HG02943 (cell line): ENCODE results near the gene MGAT1.
"Not testable (repeated sequence)": the region's sequence is repeated elsewhere in the genome, so short reads cannot be mapped to it uniquely, and the experiment has no call there.

ENCODE experiments used
- ATAC-seq: cut with Tn5 transposase; IDR thresholded peaks from one replicate; pipeline ENCODE4 v1.9.1; 2021; ENCODE audit warnings: mild to moderate bottlenecking, low read depth, moderate library complexity; ENCODE audit not compliant: unreplicated experiment

The MGAT1 gene

GRCh38 chr5:180787711-180788431 lies 14.7 kb downstream of the MGAT1 start:
- no peak for ATAC-seq

- no peak for ATAC-seq
Observed at GRCh38 chr5:180786531-180787398, 15.8 kb downstream of the MGAT1 start.

GRCh38 chr5:180785794-180786221 lies 16.8 kb downstream of the MGAT1 start:
- no peak for ATAC-seq

GRCh38 chr5:180785121-180785781 lies 17.4 kb downstream of the MGAT1 start:
- no peak for ATAC-seq

GRCh38 chr5:180784497-180785097 lies 18.0 kb downstream of the MGAT1 start:
- no peak for ATAC-seq

- no peak for ATAC-seq
Observed at GRCh38 chr5:180783340-180784052, 19.1 kb downstream of the MGAT1 start.

- no peak for ATAC-seq
Observed at GRCh38 chr5:180782748-180783147, 19.9 kb downstream of the MGAT1 start.

GRCh38 chr5:180781900-180782326 lies 20.7 kb downstream of the MGAT1 start:
- not testable (repeated sequence) for ATAC-seq

GRCh38 chr5:180779985-180780610 lies 22.5 kb downstream of the MGAT1 start:
- no peak for ATAC-seq

- no peak for ATAC-seq
Observed at GRCh38 chr5:180777475-180777874, 25.1 kb downstream of the MGAT1 start.

GRCh38 chr5:180776376-180776775 lies 26.2 kb downstream of the MGAT1 start:
- ATAC-seq, result no peak

GRCh38 chr5:180775624-180776023 lies 27.0 kb downstream of the MGAT1 start:
- no peak for ATAC-seq

- ATAC-seq, result no peak
Observed at GRCh38 chr5:180771839-180772238, 30.8 kb downstream of the MGAT1 start.

GRCh38 chr5:180769821-180770220 lies 32.8 kb downstream of the MGAT1 start:
- no peak for ATAC-seq

- ATAC-seq, result no peak
Observed at GRCh38 chr5:180755601-180756000, 47.0 kb downstream of the MGAT1 start.

- ATAC-seq, result no peak
Observed at GRCh38 chr5:180744253-180744652, 58.4 kb downstream of the MGAT1 start.

- no peak for ATAC-seq
Observed at GRCh38 chr5:180742727-180743126, 59.9 kb downstream of the MGAT1 start.

- ATAC-seq, result not testable (repeated sequence)
Observed at GRCh38 chr5:180740953-180741352, 61.7 kb downstream of the MGAT1 start.

- no peak for ATAC-seq
Observed at GRCh38 chr5:180739958-180740357, 62.6 kb downstream of the MGAT1 start, which contains the start of gene OR2Y1. TSS of gene OR2Y1 (minus strand) at chr5:180740058. CDS start at chr5:180740058, 0 bp downstream.
